Liver (tissue), 3 donors: ENCODE results near the gene ZNF778.

Source experiments
- EGR1 ChIP-seq, 2 donors: IDR thresholded peaks; 2 replicates each; pipeline ENCODE4 v1.6.1; 2016 to 2018; ENCODE audit warnings: antibody characterized with exemption in 2 of 2, low read depth in 2 of 2
- GABPA ChIP-seq, 2 donors: IDR thresholded peaks in 1 of 2; conservative IDR thresholded peaks in 1 of 2; 2 replicates each; pipeline ENCODE4 v1.6.1; 2016; ENCODE audit warnings: antibody characterized with exemption in 2 of 2, mild to moderate bottlenecking in 1 of 2, moderate library complexity in 1 of 2
- NR2F2 ChIP-seq: IDR thresholded peaks from 2 replicates; pipeline ENCODE4 v1.6.1; 2016; ENCODE audit warnings: antibody characterized with exemption
- RAD21 ChIP-seq, 2 donors: IDR thresholded peaks; 2 replicates each; pipeline ENCODE4 v1.6.1; 2016; ENCODE audit warnings: antibody characterized with exemption in 2 of 2, mild to moderate bottlenecking in 2 of 2
- RXRA ChIP-seq, 2 donors: IDR thresholded peaks; 2 replicates each; pipeline ENCODE4 v1.6.1; 2017 to 2018; ENCODE audit warnings: antibody characterized with exemption in 2 of 2, mild to moderate bottlenecking in 1 of 2
- TAF1 ChIP-seq: conservative IDR thresholded peaks from 2 replicates; pipeline ENCODE4 v1.6.1; 2016; ENCODE audit warnings: antibody characterized with exemption, mild to moderate bottlenecking
- YY1 ChIP-seq: IDR thresholded peaks from 2 replicates; pipeline ENCODE4 v1.6.1; 2016; ENCODE audit warnings: antibody characterized with exemption, mild to moderate bottlenecking
- TF ChIP-seq, protein P1 (sequence below): fragments of 150-350 bp; IDR thresholded peaks from 2 replicates; pipeline ENCODE4 v1.5.1; 2017; ENCODE audit warnings: improper control_type of control experiment, low read depth, low read length; ENCODE audit not compliant: missing input control
- TF ChIP-seq, protein P2 (sequence below): IDR thresholded peaks from 2 replicates; pipeline ENCODE4 v1.6.1; 2016; ENCODE audit warnings: antibody characterized with exemption
- TF ChIP-seq, protein P3 (sequence below): IDR thresholded peaks from 2 replicates; pipeline ENCODE4 v1.6.1; 2016; ENCODE audit warnings: antibody characterized with exemption
- TF ChIP-seq, protein P4 (sequence below): IDR thresholded peaks from 2 replicates; pipeline ENCODE4 v1.6.1; 2016; ENCODE audit warnings: antibody characterized with exemption
- donor health status: healthy.
- donor health status: healthy.

DNA sequence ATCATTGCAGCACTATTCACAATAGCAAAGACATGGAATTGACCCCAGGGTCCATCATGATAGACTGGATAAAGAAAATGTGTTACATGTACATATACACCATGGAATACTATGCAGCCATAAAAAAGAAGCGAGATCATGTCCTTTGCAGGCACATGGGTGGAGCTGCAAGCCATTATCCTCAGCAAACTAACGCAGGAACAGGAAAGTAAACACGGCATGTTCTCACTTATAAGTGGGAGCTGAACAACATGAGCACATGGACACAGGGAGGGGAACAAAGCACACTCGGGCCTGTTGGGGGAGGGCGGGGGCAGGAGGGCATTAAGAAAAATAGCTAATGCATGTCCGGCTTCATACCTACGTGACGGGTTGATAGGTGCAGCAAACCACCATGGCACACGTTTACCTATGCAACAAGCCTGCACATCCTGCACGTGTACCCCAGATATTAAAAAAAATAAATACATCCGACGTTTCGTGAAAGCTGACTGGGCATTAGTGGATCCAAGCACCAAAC, 28.9 kb downstream of the ZNF778 start:
- TF ChIP-seq, protein P1, sequence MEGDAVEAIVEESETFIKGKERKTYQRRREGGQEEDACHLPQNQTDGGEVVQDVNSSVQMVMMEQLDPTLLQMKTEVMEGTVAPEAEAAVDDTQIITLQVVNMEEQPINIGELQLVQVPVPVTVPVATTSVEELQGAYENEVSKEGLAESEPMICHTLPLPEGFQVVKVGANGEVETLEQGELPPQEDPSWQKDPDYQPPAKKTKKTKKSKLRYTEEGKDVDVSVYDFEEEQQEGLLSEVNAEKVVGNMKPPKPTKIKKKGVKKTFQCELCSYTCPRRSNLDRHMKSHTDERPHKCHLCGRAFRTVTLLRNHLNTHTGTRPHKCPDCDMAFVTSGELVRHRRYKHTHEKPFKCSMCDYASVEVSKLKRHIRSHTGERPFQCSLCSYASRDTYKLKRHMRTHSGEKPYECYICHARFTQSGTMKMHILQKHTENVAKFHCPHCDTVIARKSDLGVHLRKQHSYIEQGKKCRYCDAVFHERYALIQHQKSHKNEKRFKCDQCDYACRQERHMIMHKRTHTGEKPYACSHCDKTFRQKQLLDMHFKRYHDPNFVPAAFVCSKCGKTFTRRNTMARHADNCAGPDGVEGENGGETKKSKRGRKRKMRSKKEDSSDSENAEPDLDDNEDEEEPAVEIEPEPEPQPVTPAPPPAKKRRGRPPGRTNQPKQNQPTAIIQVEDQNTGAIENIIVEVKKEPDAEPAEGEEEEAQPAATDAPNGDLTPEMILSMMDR, result no peak
- TF ChIP-seq RAD21 (IDR thresholded peaks at IDR 0.05), result no peak
- TF ChIP-seq, protein P2, sequence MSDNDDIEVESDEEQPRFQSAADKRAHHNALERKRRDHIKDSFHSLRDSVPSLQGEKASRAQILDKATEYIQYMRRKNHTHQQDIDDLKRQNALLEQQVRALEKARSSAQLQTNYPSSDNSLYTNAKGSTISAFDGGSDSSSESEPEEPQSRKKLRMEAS, result no peak
- TF ChIP-seq NR2F2, result no peak
- no peak for TF ChIP-seq EGR1 (IDR thresholded peaks at IDR 0.05; ENCODE audit: low read depth in 2 of 2)
- TF ChIP-seq, protein P3, sequence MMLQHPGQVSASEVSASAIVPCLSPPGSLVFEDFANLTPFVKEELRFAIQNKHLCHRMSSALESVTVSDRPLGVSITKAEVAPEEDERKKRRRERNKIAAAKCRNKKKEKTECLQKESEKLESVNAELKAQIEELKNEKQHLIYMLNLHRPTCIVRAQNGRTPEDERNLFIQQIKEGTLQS, result no peak
- no peak for TF ChIP-seq RXRA (IDR thresholded peaks at IDR 0.05)
- TF ChIP-seq YY1, result no peak
- TF ChIP-seq, protein P4, sequence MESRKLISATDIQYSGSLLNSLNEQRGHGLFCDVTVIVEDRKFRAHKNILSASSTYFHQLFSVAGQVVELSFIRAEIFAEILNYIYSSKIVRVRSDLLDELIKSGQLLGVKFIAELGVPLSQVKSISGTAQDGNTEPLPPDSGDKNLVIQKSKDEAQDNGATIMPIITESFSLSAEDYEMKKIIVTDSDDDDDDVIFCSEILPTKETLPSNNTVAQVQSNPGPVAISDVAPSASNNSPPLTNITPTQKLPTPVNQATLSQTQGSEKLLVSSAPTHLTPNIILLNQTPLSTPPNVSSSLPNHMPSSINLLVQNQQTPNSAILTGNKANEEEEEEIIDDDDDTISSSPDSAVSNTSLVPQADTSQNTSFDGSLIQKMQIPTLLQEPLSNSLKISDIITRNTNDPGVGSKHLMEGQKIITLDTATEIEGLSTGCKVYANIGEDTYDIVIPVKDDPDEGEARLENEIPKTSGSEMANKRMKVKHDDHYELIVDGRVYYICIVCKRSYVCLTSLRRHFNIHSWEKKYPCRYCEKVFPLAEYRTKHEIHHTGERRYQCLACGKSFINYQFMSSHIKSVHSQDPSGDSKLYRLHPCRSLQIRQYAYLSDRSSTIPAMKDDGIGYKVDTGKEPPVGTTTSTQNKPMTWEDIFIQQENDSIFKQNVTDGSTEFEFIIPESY, result no peak
- TF ChIP-seq GABPA (IDR thresholded peaks at IDR 0.05 in 1 of 2, conservative IDR thresholded peaks at IDR 0.05 in 1 of 2), result no peak
- TF ChIP-seq TAF1, result no peak
